Measurements from ENCODE around the gene LMO3. TPM values are rescaled to one million over a fixed set of nuclear protein-coding genes. Genes with fewer than 3 reads are reported as not detected.

Gene LMO3
- total and polyA plus RNA-seq, 2 donors (not counting 3 experiments of a cell fraction or from before 2014, with no cell fraction given), result not detected

DNA sequence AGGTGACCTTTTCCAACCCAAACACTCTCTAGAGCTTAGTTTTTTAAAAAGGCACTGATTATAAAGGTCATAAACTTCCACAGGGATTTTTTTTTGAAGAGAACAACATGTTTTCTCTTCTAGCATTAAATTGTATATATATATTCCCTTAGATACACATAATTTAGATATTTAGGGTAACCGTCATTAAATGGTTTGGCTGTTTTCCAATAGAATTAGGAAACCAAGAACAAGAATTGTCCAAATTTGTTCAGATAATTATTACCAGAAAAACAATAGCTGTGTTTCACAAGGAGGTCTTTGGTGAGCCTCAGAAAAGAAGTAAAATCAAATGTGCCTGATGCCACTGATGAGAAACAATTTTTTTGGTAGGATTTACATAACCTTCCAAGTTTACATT lies 26.9 kb downstream of the LMO3 start:
- no peak overlapping the region for H3K27ac ChIP-seq (ENCODE audit: insufficient read depth, low read depth, low read length)
- intact Hi-C loops (cut with micrococcal nuclease), result no loop called here
- FAIRE-seq (no peak), DNase-seq (ENCODE audit: low read depth, low spot score) (no peak)
- dilution Hi-C loops (cut with MboI; ENCODE audit: extremely low pct_ligation_motif_present, low sequenced_read_pairs), result no loop called here
- no peaks in the 10 kb centered on the region for H3K36me3 ChIP-seq (ENCODE audit: control insufficient read depth in 2 of 2, extremely low read depth in 1 of 2, insufficient read depth in 2 of 2, low read length in 2 of 2)
- no peak overlapping the region for H3K4me2 ChIP-seq (ENCODE audit: insufficient read depth, low read length)
- no TSS peak for BruUV-seq (replicated peaks)
- POLR2A ChIA-PET, result no interaction called here
- H2AFZ ChIP-seq (ENCODE audit: low read depth, low read length), result no peak overlapping the region
- H3K9me3 ChIP-seq (replicated peaks; ENCODE audit: control insufficient read depth, insufficient read depth, low read length), result no peaks in the 10 kb centered on the region
- H3K27me3 ChIP-seq (ENCODE audit: control insufficient read depth in 2 of 2, insufficient read depth in 2 of 2, low read length in 2 of 2), result no peaks in the 10 kb centered on the region
- CTCF ChIA-PET, result no interaction called here
- no peak overlapping the region for H3K4me3 ChIP-seq (replicated peaks in 1 of 3; ENCODE audit: insufficient read depth in 1 of 3, low read depth in 1 of 3, low read length in 3 of 3)
- no peaks in the 10 kb centered on the region for H4K20me1 ChIP-seq (replicated peaks; ENCODE audit: control insufficient read depth, extremely low read depth, insufficient read depth, low read length)
- H3K79me2 ChIP-seq (ENCODE audit: control insufficient read depth, insufficient read depth, low read length), result no peaks in the 10 kb centered on the region
- H3K4me1 ChIP-seq (ENCODE audit: control insufficient read depth, extremely low read depth, insufficient read depth, low read length), result no peaks in the 10 kb centered on the region
- H3K9ac ChIP-seq (replicated peaks; ENCODE audit: extremely low read depth, insufficient read depth, low read length), result no peak overlapping the region
- TF ChIP-seq, protein P1, sequence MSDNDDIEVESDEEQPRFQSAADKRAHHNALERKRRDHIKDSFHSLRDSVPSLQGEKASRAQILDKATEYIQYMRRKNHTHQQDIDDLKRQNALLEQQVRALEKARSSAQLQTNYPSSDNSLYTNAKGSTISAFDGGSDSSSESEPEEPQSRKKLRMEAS (IDR thresholded peaks at IDR 0.05; ENCODE audit: insufficient read depth, insufficient read length), result no peak
- TF ChIP-seq POLR2A (IDR thresholded peaks at IDR 0.05; ENCODE audit: low read depth, low read length) (no peak), POLR2AphosphoS5 (IDR thresholded peaks at IDR 0.05; ENCODE audit: insufficient read depth, low read depth, low read length) (no peak), FOS (IDR thresholded peaks at IDR 0.05; ENCODE audit: borderline replicate concordance, insufficient read depth, low read length) (no peak), JUN (IDR thresholded peaks at IDR 0.05; ENCODE audit: borderline replicate concordance, insufficient read depth, insufficient read length, low read depth) (no peak), MYC (IDR thresholded peaks at IDR 0.05; ENCODE audit: low read depth, low read length) (no peak), GATA2 (IDR thresholded peaks at IDR 0.05; ENCODE audit: insufficient read depth, insufficient read length, low read depth, low read length) (no peak), EZH2 (IDR thresholded peaks at IDR 0.05; ENCODE audit: borderline replicate concordance, low read depth, low read length, severe bottlenecking) (no peak)
- TF ChIP-seq, protein P2, sequence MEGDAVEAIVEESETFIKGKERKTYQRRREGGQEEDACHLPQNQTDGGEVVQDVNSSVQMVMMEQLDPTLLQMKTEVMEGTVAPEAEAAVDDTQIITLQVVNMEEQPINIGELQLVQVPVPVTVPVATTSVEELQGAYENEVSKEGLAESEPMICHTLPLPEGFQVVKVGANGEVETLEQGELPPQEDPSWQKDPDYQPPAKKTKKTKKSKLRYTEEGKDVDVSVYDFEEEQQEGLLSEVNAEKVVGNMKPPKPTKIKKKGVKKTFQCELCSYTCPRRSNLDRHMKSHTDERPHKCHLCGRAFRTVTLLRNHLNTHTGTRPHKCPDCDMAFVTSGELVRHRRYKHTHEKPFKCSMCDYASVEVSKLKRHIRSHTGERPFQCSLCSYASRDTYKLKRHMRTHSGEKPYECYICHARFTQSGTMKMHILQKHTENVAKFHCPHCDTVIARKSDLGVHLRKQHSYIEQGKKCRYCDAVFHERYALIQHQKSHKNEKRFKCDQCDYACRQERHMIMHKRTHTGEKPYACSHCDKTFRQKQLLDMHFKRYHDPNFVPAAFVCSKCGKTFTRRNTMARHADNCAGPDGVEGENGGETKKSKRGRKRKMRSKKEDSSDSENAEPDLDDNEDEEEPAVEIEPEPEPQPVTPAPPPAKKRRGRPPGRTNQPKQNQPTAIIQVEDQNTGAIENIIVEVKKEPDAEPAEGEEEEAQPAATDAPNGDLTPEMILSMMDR (IDR thresholded peaks at IDR 0.05; ENCODE audit: extremely low read depth in 1 of 2, insufficient read depth in 1 of 2, low read depth in 1 of 2, low read length in 2 of 2), result no peak
- H3K9me1 ChIP-seq (replicated peaks; ENCODE audit: control insufficient read depth, extremely low read depth, insufficient read depth, low read length), result no peaks in the 10 kb centered on the region

Measured in endothelial cell of umbilical vein (primary cell).